MM.1S (cell line): ENCODE results near the gene NDUFS8.

Source experiments
- CTCF ChIP-seq: fragments of 300-600 bp; sonication (generic); IDR thresholded peaks from 2 replicates; pipeline ENCODE4 v1.5.1; 2016; ENCODE audit warnings: antibody characterized with exemption, low read length, mixed read lengths
- EZH2 ChIP-seq: fragments of 300-600 bp; sonication (generic); optimal IDR thresholded peaks from 2 replicates; pipeline ENCODE3; 2017; ENCODE audit warnings: low read depth, mild to moderate bottlenecking, antibody characterized with exemption, low read length, mixed read lengths
- EZH2phosphoT487 ChIP-seq: fragments of 300-600 bp; sonication (generic); IDR thresholded peaks from 2 replicates; pipeline ENCODE4 v1.6.1; 2018; ENCODE audit warnings: antibody characterized with exemption, low read length

GRCh38 chr11:68036717-68037239, 6.3 kb downstream of the NDUFS8 start:
- TF ChIP-seq CTCF (no peak), EZH2phosphoT487 (no peak), EZH2 (no peak)
